ENCODE data around the gene LCN1. TPM values are rescaled to one million over a fixed set of nuclear protein-coding genes. Genes with fewer than 3 reads are reported as not detected.

The LCN1 gene
- total RNA-seq, 2 experiments from 2014 or later, result not detected

- Histone ChIP-seq H3K4me2 (ENCODE audit: low read length) (peak overlapping the region; percentile 100), H3K9me3 (ENCODE audit: low read length) (no peaks in the 10 kb centered on the region), H3K27ac (ENCODE audit: low read depth, low read length, poor library complexity, severe bottlenecking) (no peak overlapping the region), H3K36me3 (ENCODE audit: insufficient read depth, low read length) (peaks cover 35% of the 10 kb centered on the region), H4K20me1 (ENCODE audit: insufficient read depth, low read length) (no peaks in the 10 kb centered on the region), H3K4me3 (ENCODE audit: low read depth, low read length, poor library complexity, severe bottlenecking) (peak overlapping the region; percentile 89), H2AFZ (ENCODE audit: low read length) (peak overlapping the region; percentile 99), H3K79me2 (ENCODE audit: insufficient read depth, low read depth, low read length) (peaks cover 16% of the 10 kb centered on the region; the same call in 1 of the 2 replicates), H3K9me2 (ENCODE audit: insufficient read depth, low read length) (no peaks in the 10 kb centered on the region), H3K4me1 (ENCODE audit: insufficient read depth, low read length, poor library complexity, severe bottlenecking) (peaks cover 18% of the 10 kb centered on the region)
- intact Hi-C loops (cut with micrococcal nuclease; ENCODE audit: unreplicated experiment), result no loop called here
- POLR2A ChIA-PET, result no interaction called here
- DNase-seq (ENCODE audit: low spot score), result peak; percentile 14
- CTCF ChIA-PET (ENCODE audit: unreplicated experiment), result no interaction called here
- no peak for TF ChIP-seq CTCF (conservative IDR thresholded peaks at IDR 0.05; ENCODE audit: low read length)
- no peak for TF ChIP-seq EZH2phosphoT487 (IDR thresholded peaks at IDR 0.05; ENCODE audit: borderline replicate concordance, low read depth, low read length)
- BruUV-seq (replicated peaks), result no TSS peak
Measured at GRCh38 chr9:135500071-135500524, 21.1 kb upstream of the LCN1 start.

GRCh38 chr9:135500525-135501260, 20.5 kb upstream of the LCN1 start, which contains the start of gene MRPS2:
TSS of gene MRPS2 (plus strand) at chr9:135500682. CDS start at chr9:135500711, 29 bp downstream.
- H3K27ac ChIP-seq (ENCODE audit: low read depth, low read length, poor library complexity, severe bottlenecking), result peak within 1 kb of the TSS; percentile 39
- TF ChIP-seq CTCF (conservative IDR thresholded peaks at IDR 0.05; ENCODE audit: low read length), result peak; percentile 79
- no peak for TF ChIP-seq EZH2phosphoT487 (IDR thresholded peaks at IDR 0.05; ENCODE audit: borderline replicate concordance, low read depth, low read length)
- H4K20me1 ChIP-seq (ENCODE audit: insufficient read depth, low read length), result no peaks in the 10 kb centered on the region
- intact Hi-C loops (cut with micrococcal nuclease; ENCODE audit: unreplicated experiment), result no loop called here
- peak within 1 kb of the TSS; percentile 89 for H3K4me3 ChIP-seq (ENCODE audit: low read depth, low read length, poor library complexity, severe bottlenecking)
- peak within 1 kb of the TSS; percentile 100 for H3K4me2 ChIP-seq (ENCODE audit: low read length)
- ChIA-PET POLR2A (no interaction called here), CTCF (ENCODE audit: unreplicated experiment) (no interaction called here)
- H3K4me1 ChIP-seq (ENCODE audit: insufficient read depth, low read length, poor library complexity, severe bottlenecking), result peaks cover 18% of the 10 kb centered on the region
- H3K36me3 ChIP-seq (ENCODE audit: insufficient read depth, low read length), result peaks cover 41% of the 10 kb centered on the region
- no peaks in the 10 kb centered on the region for H3K9me3 ChIP-seq (ENCODE audit: low read length)
- H2AFZ ChIP-seq (ENCODE audit: low read length), result peak within 1 kb of the TSS; percentile 99
- no peaks in the 10 kb centered on the region for H3K9me2 ChIP-seq (ENCODE audit: insufficient read depth, low read length)
- no TSS peak for BruUV-seq (replicated peaks)
- DNase-seq (ENCODE audit: low spot score), result peak; percentile 89
- peaks cover 16% of the 10 kb centered on the region; the same call in 1 of the 2 replicates for H3K79me2 ChIP-seq (ENCODE audit: insufficient read depth, low read depth, low read length)
